ENCODE results near the gene B3GALT5.

B3GALT5 gene

GRCh38 chr21:39632796-39633442, 20.2 kb downstream of the B3GALT5 start:
- DNase-seq (ENCODE audit: low read depth), result no peak
- no peak overlapping the region for H3K4me3 ChIP-seq (ENCODE audit: low read depth, low read length)
- no peak for TF ChIP-seq CTCF (IDR thresholded peaks at IDR 0.05; ENCODE audit: control insufficient read depth, extremely low read depth, insufficient read depth)

GRCh38 chr21:39633770-39634181, 21.0 kb downstream of the B3GALT5 start:
- no peak overlapping the region for H3K4me3 ChIP-seq (ENCODE audit: low read depth, low read length)
- no peak for DNase-seq (ENCODE audit: low read depth)
- no peak for TF ChIP-seq CTCF (IDR thresholded peaks at IDR 0.05; ENCODE audit: control insufficient read depth, extremely low read depth, insufficient read depth)

GRCh38 chr21:39634507-39634906, 21.8 kb downstream of the B3GALT5 start:
- no peak overlapping the region for H3K4me3 ChIP-seq (ENCODE audit: low read depth, low read length)
- no peak for DNase-seq (ENCODE audit: low read depth)
- TF ChIP-seq CTCF (IDR thresholded peaks at IDR 0.05; ENCODE audit: control insufficient read depth, extremely low read depth, insufficient read depth), result no peak

GRCh38 chr21:39637197-39637970, 24.6 kb downstream of the B3GALT5 start:
- no peak for DNase-seq (ENCODE audit: low read depth)
- TF ChIP-seq CTCF (IDR thresholded peaks at IDR 0.05; ENCODE audit: control insufficient read depth, extremely low read depth, insufficient read depth), result no peak
- no peak overlapping the region for H3K4me3 ChIP-seq (ENCODE audit: low read depth, low read length)

GRCh38 chr21:39637971-39638240, 25.2 kb downstream of the B3GALT5 start:
- TF ChIP-seq CTCF (IDR thresholded peaks at IDR 0.05; ENCODE audit: control insufficient read depth, extremely low read depth, insufficient read depth), result no peak
- no peak for DNase-seq (ENCODE audit: low read depth)
- no peak overlapping the region for H3K4me3 ChIP-seq (ENCODE audit: low read depth, low read length)

- no peak overlapping the region for H3K4me3 ChIP-seq (ENCODE audit: low read depth, low read length)
- no peak for TF ChIP-seq CTCF (IDR thresholded peaks at IDR 0.05; ENCODE audit: control insufficient read depth, extremely low read depth, insufficient read depth)
- DNase-seq (ENCODE audit: low read depth), result no peak
These were observed 25.5 kb downstream of the B3GALT5 start for GRCh38 chr21:39638281-39638680.

GRCh38 chr21:39640754-39641153, 28.0 kb downstream of the B3GALT5 start:
- no peak overlapping the region for H3K4me3 ChIP-seq (ENCODE audit: low read depth, low read length)
- TF ChIP-seq CTCF (IDR thresholded peaks at IDR 0.05; ENCODE audit: control insufficient read depth, extremely low read depth, insufficient read depth), result no peak
- DNase-seq (ENCODE audit: low read depth), result no peak
